Epithelial cell of proximal tubule (primary cell): ENCODE results near the gene SCNN1B. TPM values are rescaled to one million over a fixed set of nuclear protein-coding genes. Genes with fewer than 3 reads are reported as not detected.

Experiments used
- total RNA-seq: library from RNA; depleted of rRNA; stranded (reverse); fragments of >200 nt; gene quantifications from 2 replicates; pipeline ENCODE4 v1.2.3, GENCODE V29; 2015

Gene SCNN1B
- total RNA-seq, 1 donor from 2014 or later, result 0.17 TPM

Other genes with a start within 250 kb of the SCNN1B start
- 10.6 and 11.8 TPM in 2 replicates for gene USP31, start 152.8 kb upstream of the SCNN1B start, total RNA-seq
- gene SCNN1G, start 119.6 kb upstream of the SCNN1B start, total RNA-seq, result 0.07 and 0.17 TPM in 2 replicates
- gene COG7, start 150.9 kb downstream of the SCNN1B start, total RNA-seq, result 6.9 and 9.9 TPM in 2 replicates
- gene GGA2, start 208.2 kb downstream of the SCNN1B start, total RNA-seq, result 30.8 and 39.3 TPM in 2 replicates